ENCODE results near the gene TNFRSF11A. TPM values are rescaled to one million over a fixed set of nuclear protein-coding genes. Genes with fewer than 3 reads are reported as not detected.

The TNFRSF11A gene
- total and polyA plus RNA-seq, 4 donors, result 0.38 to 9.1 (median 4.8) TPM

DNA sequence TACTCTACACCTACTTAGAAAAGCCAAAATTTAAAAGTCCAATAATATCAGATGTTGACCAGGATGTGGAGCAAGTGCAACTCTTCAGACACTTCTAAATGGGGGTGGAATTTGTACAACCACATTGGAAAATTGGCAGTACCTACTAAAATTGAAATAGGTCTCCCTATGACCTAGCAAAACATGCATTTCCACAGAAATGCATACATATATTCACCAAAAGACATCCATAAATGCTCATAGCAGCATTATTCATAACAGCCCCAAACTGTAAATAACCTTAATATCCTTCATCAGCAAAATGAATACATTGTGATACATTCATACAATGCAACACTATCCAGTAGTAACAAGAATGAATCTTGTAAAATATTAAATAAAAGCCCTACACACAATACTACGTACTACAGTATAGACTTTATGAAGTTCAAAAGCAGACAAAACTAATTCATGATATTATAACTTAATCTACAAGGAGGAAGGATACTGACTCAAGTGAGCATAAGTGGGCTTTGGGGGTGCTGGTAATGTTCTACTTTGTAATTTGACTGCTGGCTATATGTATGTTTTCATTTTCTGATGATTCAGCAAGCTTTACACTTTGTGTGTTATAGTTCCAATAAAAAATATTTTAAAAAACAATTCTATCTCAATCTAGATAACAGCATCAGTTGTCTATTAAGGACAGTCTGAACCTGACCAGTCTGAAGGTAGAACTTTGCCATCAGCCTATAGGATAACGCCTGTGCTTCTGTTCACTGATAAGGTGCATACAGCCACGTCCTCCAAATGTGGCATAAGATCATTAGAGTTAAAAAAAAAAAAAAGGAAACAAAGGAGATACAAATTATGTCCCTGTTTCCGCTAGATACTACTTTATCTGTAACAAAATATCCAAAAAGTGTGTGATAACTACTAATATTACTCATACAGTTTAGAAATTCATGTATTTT, 6.6 kb upstream of the TNFRSF11A start:
- peaks cover under 1% of the 10 kb centered on the region for H3K9me3 ChIP-seq (ENCODE audit: control insufficient read depth, low read length)
- intact Hi-C loops (cut with DNase I), result no loop called here
- H3K36me3 ChIP-seq (ENCODE audit: control insufficient read depth in 1 of 2, insufficient read depth in 2 of 2, low read length in 1 of 2), result no peaks in the 10 kb centered on the region
- H3K4me1 ChIP-seq (ENCODE audit: control insufficient read depth in 1 of 2, insufficient read depth in 2 of 2, low read length in 2 of 2), result no peaks in the 10 kb centered on the region
- DNase-seq, result no peak
- no peak for ATAC-seq (ENCODE audit: low FRiP score)
- 72 to 81% methylated on average over 4 of the region's 4 CpGs for WGBS, 2 donors
- H3K27ac ChIP-seq (ENCODE audit: low read depth in 1 of 2, low read length in 2 of 2), result no peak overlapping the region
- H3K27me3 ChIP-seq (ENCODE audit: control insufficient read depth in 1 of 2, insufficient read depth in 2 of 2, low read length in 1 of 2), result peaks cover 0 to 1% of the 10 kb centered on the region in 2 donors
- no peak overlapping the region for H3K4me3 ChIP-seq (ENCODE audit: low read length in 2 of 2)

GRCh38 chr18:62321201-62321600, 3.9 kb upstream of the TNFRSF11A start:
- intact Hi-C loops (cut with DNase I), result no loop called here
- Histone ChIP-seq H3K9me3 (ENCODE audit: control insufficient read depth, low read length) (no peaks in the 10 kb centered on the region), H3K4me1 (ENCODE audit: control insufficient read depth in 1 of 2, insufficient read depth in 2 of 2, low read length in 2 of 2) (no peaks in the 10 kb centered on the region), H3K27ac (ENCODE audit: low read depth in 1 of 2, low read length in 2 of 2) (no peak overlapping the region), H3K36me3 (ENCODE audit: control insufficient read depth in 1 of 2, insufficient read depth in 2 of 2, low read length in 1 of 2) (no peaks in the 10 kb centered on the region), H3K27me3 (ENCODE audit: control insufficient read depth in 1 of 2, insufficient read depth in 2 of 2, low read length in 1 of 2) (no peaks in the 10 kb centered on the region), H3K4me3 (ENCODE audit: low read length in 2 of 2) (no peak overlapping the region)
- WGBS, 2 donors, result 45 to 46% methylated on average over 3 of the region's 3 CpGs
- DNase-seq (no peak), ATAC-seq (ENCODE audit: low FRiP score) (no peak)

DNA sequence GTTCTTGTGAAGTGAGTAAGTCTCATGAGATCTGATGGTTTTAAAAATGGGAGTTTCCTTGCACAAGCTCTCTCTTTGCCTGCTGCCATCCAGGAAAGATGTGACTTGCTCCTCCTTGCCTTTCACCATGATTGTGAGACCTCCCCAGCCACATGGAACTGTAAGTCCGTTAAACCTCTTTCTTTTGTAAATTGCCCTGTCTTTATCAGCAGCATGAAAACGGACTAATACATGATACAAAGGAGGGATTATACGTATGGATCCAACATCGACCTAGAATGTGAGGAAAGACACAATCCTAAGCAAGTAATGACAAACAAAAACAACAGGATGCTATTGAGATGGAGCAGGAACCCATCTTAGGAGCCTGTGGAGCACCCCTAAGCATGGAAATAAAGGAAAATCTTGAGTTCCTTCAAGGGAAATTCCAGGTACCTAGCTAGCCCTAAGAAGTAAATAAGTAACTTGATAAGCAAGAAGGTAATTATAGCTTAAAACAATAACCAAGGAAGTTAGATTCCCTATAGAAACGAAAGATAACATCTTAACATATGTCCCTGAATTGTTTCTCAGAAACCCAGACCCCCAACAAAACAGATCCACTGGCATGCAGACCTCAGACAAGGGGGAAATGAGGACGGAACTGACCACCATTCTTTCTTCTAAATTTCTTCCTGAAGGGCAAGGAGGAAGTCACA, 1.5 kb upstream of the TNFRSF11A start:
- ATAC-seq (ENCODE audit: low FRiP score) (no peak), DNase-seq (no peak)
- WGBS, 2 donors, result 30 to 31% methylated on average over 6 of the region's 6 CpGs
- Histone ChIP-seq H3K9me3 (ENCODE audit: control insufficient read depth, low read length) (no peaks in the 10 kb centered on the region), H3K4me3 (ENCODE audit: low read length in 2 of 2) (no peak overlapping the region), H3K27me3 (ENCODE audit: control insufficient read depth in 1 of 2, insufficient read depth in 2 of 2, low read length in 1 of 2) (no peaks in the 10 kb centered on the region), H3K27ac (ENCODE audit: low read depth in 1 of 2, low read length in 2 of 2) (no peak overlapping the region), H3K4me1 (ENCODE audit: control insufficient read depth in 1 of 2, insufficient read depth in 2 of 2, low read length in 2 of 2) (no peaks in the 10 kb centered on the region), H3K36me3 (ENCODE audit: control insufficient read depth in 1 of 2, insufficient read depth in 2 of 2, low read length in 1 of 2) (no peaks in the 10 kb centered on the region)
- intact Hi-C loops (cut with DNase I), result no loop called here

DNA sequence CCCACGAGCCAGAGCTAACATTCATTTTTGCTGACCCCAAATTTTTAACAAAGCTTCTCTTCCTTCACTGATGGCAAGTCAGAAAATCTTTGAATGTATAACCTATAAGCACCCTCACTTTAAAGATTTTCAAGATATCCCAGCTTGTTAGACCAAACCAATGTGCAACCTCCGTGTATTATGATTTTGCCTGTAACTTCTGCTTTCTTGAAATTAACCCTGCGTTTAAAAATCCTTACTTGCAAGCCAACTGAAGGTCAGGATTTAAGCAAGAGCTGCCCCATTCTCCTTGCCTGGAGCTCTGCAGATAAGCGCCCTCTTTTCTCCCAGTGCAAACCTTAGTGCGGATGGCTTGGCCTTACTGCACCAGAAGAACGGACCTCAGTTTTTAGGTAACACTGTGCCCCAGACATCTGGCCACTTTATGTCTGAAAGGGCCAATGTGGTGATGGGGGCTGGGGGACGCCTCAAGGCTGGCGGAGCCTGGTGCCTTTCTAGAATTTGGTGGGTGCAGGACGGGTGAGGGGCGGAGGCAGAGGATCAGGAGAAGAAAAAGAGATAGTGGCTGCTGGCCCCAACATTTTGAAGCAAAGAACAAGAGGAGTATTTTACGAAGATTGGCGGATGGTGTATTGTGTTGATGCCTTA, 805 bp upstream of the TNFRSF11A start:
- no peak overlapping the region for H3K27ac ChIP-seq (ENCODE audit: low read depth in 1 of 2, low read length in 2 of 2)
- DNase-seq (no peak), ATAC-seq (ENCODE audit: low FRiP score) (no peak)
- H3K36me3 ChIP-seq (ENCODE audit: control insufficient read depth in 1 of 2, insufficient read depth in 2 of 2, low read length in 1 of 2), result no peaks in the 10 kb centered on the region
- intact Hi-C loops (cut with DNase I), result no loop called here
- H3K9me3 ChIP-seq (ENCODE audit: control insufficient read depth, low read length), result no peaks in the 10 kb centered on the region
- 35 to 39% methylated on average over 12 of the region's 12 CpGs for WGBS, 2 donors
- H3K4me3 ChIP-seq (ENCODE audit: low read length in 2 of 2), result no peak overlapping the region
- H3K27me3 ChIP-seq (ENCODE audit: control insufficient read depth in 1 of 2, insufficient read depth in 2 of 2, low read length in 1 of 2), result no peaks in the 10 kb centered on the region
- H3K4me1 ChIP-seq (ENCODE audit: control insufficient read depth in 1 of 2, insufficient read depth in 2 of 2, low read length in 2 of 2), result no peaks in the 10 kb centered on the region

GRCh38 chr18:62325806-62326645, 916 bp downstream of the TNFRSF11A start:
- ATAC-seq (ENCODE audit: low FRiP score), result no peak

GRCh38 chr18:62326646-62327348, 1.7 kb downstream of the TNFRSF11A start:
- WGBS, 2 donors, result 50 to 56% methylated on average over 12 of the region's 12 CpGs
- Histone ChIP-seq H3K4me3 (ENCODE audit: low read length in 2 of 2) (no peak overlapping the region), H3K27ac (ENCODE audit: low read depth in 1 of 2, low read length in 2 of 2) (no peak overlapping the region), H3K4me1 (ENCODE audit: control insufficient read depth in 1 of 2, insufficient read depth in 2 of 2, low read length in 2 of 2) (no peaks in the 10 kb centered on the region), H3K9me3 (ENCODE audit: control insufficient read depth, low read length) (no peaks in the 10 kb centered on the region), H3K36me3 (ENCODE audit: control insufficient read depth in 1 of 2, insufficient read depth in 2 of 2, low read length in 1 of 2) (no peaks in the 10 kb centered on the region), H3K27me3 (ENCODE audit: control insufficient read depth in 1 of 2, insufficient read depth in 2 of 2, low read length in 1 of 2) (peaks cover 0 to 2% of the 10 kb centered on the region in 2 donors)
- ATAC-seq (ENCODE audit: low FRiP score) (no peak), DNase-seq (no peak)
- intact Hi-C loops (cut with DNase I), result no loop called here

More at GRCh38 chr18:62325806-62326645, 916 bp downstream of the TNFRSF11A start:
- no peaks in the 10 kb centered on the region for H3K36me3 ChIP-seq (ENCODE audit: control insufficient read depth in 1 of 2, insufficient read depth in 2 of 2, low read length in 1 of 2)
- peak in 1 of 2 donors; percentile 57 for DNase-seq
- no peak overlapping the region for H3K27ac ChIP-seq (ENCODE audit: low read depth in 1 of 2, low read length in 2 of 2)
- H3K27me3 ChIP-seq (ENCODE audit: control insufficient read depth in 1 of 2, insufficient read depth in 2 of 2, low read length in 1 of 2), result no peaks in the 10 kb centered on the region
- intact Hi-C loops (cut with DNase I), result no loop called here
- H3K4me1 ChIP-seq (ENCODE audit: control insufficient read depth in 1 of 2, insufficient read depth in 2 of 2, low read length in 2 of 2), result no peaks in the 10 kb centered on the region
- no peaks in the 10 kb centered on the region for H3K9me3 ChIP-seq (ENCODE audit: control insufficient read depth, low read length)
- WGBS, 2 donors, result 6 to 8% methylated on average over 45 of the region's 45 CpGs
- H3K4me3 ChIP-seq (ENCODE audit: low read length in 2 of 2), result peak overlapping the region; percentile 20 to 22

- Histone ChIP-seq H3K4me1 (ENCODE audit: control insufficient read depth in 1 of 2, insufficient read depth in 2 of 2, low read length in 2 of 2) (no peaks in the 10 kb centered on the region), H3K9me3 (ENCODE audit: control insufficient read depth, low read length) (no peaks in the 10 kb centered on the region)
Measured at GRCh38 chr18:62327977-62328376, 2.9 kb downstream of the TNFRSF11A start.

More at GRCh38 chr18:62327977-62328376, 2.9 kb downstream of the TNFRSF11A start:
- Histone ChIP-seq H3K27ac (ENCODE audit: low read depth in 1 of 2, low read length in 2 of 2) (no peak overlapping the region), H3K36me3 (ENCODE audit: control insufficient read depth in 1 of 2, insufficient read depth in 2 of 2, low read length in 1 of 2) (no peaks in the 10 kb centered on the region), H3K27me3 (ENCODE audit: control insufficient read depth in 1 of 2, insufficient read depth in 2 of 2, low read length in 1 of 2) (peaks cover 0 to 2% of the 10 kb centered on the region in 2 donors), H3K4me3 (ENCODE audit: low read length in 2 of 2) (no peak overlapping the region)
- ATAC-seq (ENCODE audit: low FRiP score), result no peak
- intact Hi-C loops (cut with DNase I), result no loop called here
- DNase-seq, result no peak
- 86% methylated on average over 7 of the region's 7 CpGs for WGBS, 2 donors
